ENCODE results near the gene DEGS2.

- TF ChIP-seq CTCF (IDR thresholded peaks at IDR 0.05) (no peak), POLR2A (IDR thresholded peaks at IDR 0.05) (no peak)
These were observed 43.3 kb upstream of the DEGS2 start for GRCh38 chr14:100202712-100203111.

Measured in body of pancreas (tissue), 4 donors.